ENCODE measurements around the gene ZSCAN9. TPM values are rescaled to one million over a fixed set of nuclear protein-coding genes. Genes with fewer than 3 reads are reported as not detected.

ZSCAN9 gene
- total RNA-seq, 1 experiment from 2014 or later: 13.7 TPM

- no peaks in the 10 kb centered on the region for H3K36me3 Mint-ChIP-seq (ENCODE audit: insufficient read depth, unreplicated experiment)
- no peaks in the 10 kb centered on the region for H3K9me3 Mint-ChIP-seq (ENCODE audit: unreplicated experiment)
- no peak for DNase-seq (ENCODE audit: unreplicated experiment)
- H3K4me3 Mint-ChIP-seq (ENCODE audit: unreplicated experiment): no peak overlapping the region
- BruUV-seq (replicated peaks): no TSS peak
- H3K27ac Mint-ChIP-seq (ENCODE audit: low read depth, unreplicated experiment): no peak overlapping the region
- POLR2A ChIA-PET: interaction anchor here (1.0 to 3.3 kb wide), 5 partner anchors 15 to 366 kb away, joined by 3 to 25 read pairs (median 6); partner anchors contain the start of gene ZKSCAN8
- H3K27me3 Mint-ChIP-seq (ENCODE audit: insufficient read depth, unreplicated experiment): no peaks in the 10 kb centered on the region
- H3K4me1 Mint-ChIP-seq (ENCODE audit: insufficient read depth, unreplicated experiment): peaks cover 9% of the 10 kb centered on the region
- CTCF ChIA-PET: interaction anchor here (2.1 kb wide), 1 partner anchor 136 kb away, joined by 5 read pairs; no protein-coding TSS in a partner anchor
- intact Hi-C loops (cut with micrococcal nuclease): no loop called here
- TF ChIP-seq CTCF (IDR thresholded peaks at IDR 0.05; ENCODE audit: unreplicated experiment): no peak
Observed at GRCh38 chr6:28220257-28221133, 4.6 kb upstream of the ZSCAN9 start.

- Mint-ChIP-seq H3K36me3 (ENCODE audit: insufficient read depth, unreplicated experiment) (peaks cover 23% of the 10 kb centered on the region), H3K27ac (ENCODE audit: low read depth, unreplicated experiment) (peak overlapping the region; percentile 97), H3K4me3 (ENCODE audit: unreplicated experiment) (peak overlapping the region; percentile 94), H3K9me3 (ENCODE audit: unreplicated experiment) (no peaks in the 10 kb centered on the region), H3K4me1 (ENCODE audit: insufficient read depth, unreplicated experiment) (peaks cover 14% of the 10 kb centered on the region), H3K27me3 (ENCODE audit: insufficient read depth, unreplicated experiment) (no peaks in the 10 kb centered on the region)
- ChIA-PET CTCF (interaction anchor here (0.7 to 1.0 kb wide), 3 partner anchors 43 to 131 kb away, joined by 3 to 5 read pairs (median 3); no protein-coding TSS in a partner anchor), POLR2A (interaction anchor here (0.5 to 3.7 kb wide), 15 partner anchors 11 to 751 kb away, joined by 3 to 36 read pairs (median 5); partner anchors contain the start of genes PGBD1, ZKSCAN4, ZKSCAN8 and ZNF184)
- intact Hi-C loops (cut with micrococcal nuclease): loop anchor here (1.0 to 2.0 kb wide), 5 partner anchors 28 to 159 kb away; partner anchors contain the start of genes ZKSCAN4, ZKSCAN8 and ZSCAN26
- TF ChIP-seq CTCF (IDR thresholded peaks at IDR 0.05; ENCODE audit: unreplicated experiment): no peak
- TSS peak; percentile 98 for BruUV-seq (replicated peaks)
- no peak for DNase-seq (ENCODE audit: unreplicated experiment)
Observed at GRCh38 chr6:28224131-28225055, 682 bp upstream of the ZSCAN9 start.

GRCh38 chr6:28226460-28226859 is 1.4 kb downstream of the ZSCAN9 start:
- H3K4me3 Mint-ChIP-seq (ENCODE audit: unreplicated experiment): peak overlapping the region; percentile 94
- intact Hi-C loops (cut with micrococcal nuclease): no loop called here

More at GRCh38 chr6:28226460-28226859, 1.4 kb downstream of the ZSCAN9 start:
- peaks cover 44% of the 10 kb centered on the region for H3K36me3 Mint-ChIP-seq (ENCODE audit: insufficient read depth, unreplicated experiment)
- DNase-seq (ENCODE audit: unreplicated experiment): no peak
- POLR2A ChIA-PET: interaction anchor here (0.7 to 3.7 kb wide), 12 partner anchors 13 to 405 kb away, joined by 3 to 36 read pairs (median 3); partner anchors contain the start of genes ZKSCAN4, ZKSCAN8 and ZSCAN26
- H3K4me1 Mint-ChIP-seq (ENCODE audit: insufficient read depth, unreplicated experiment): peaks cover 22% of the 10 kb centered on the region
- H3K9me3 Mint-ChIP-seq (ENCODE audit: unreplicated experiment): no peaks in the 10 kb centered on the region
- CTCF ChIA-PET: interaction anchor here (0.7 to 1.8 kb wide), 4 partner anchors 37 to 455 kb away, joined by 3 to 8 read pairs (median 3); no protein-coding TSS in a partner anchor
- H3K27ac Mint-ChIP-seq (ENCODE audit: low read depth, unreplicated experiment): no peak overlapping the region
- no peaks in the 10 kb centered on the region for H3K27me3 Mint-ChIP-seq (ENCODE audit: insufficient read depth, unreplicated experiment)
- no peak for TF ChIP-seq CTCF (IDR thresholded peaks at IDR 0.05; ENCODE audit: unreplicated experiment)
- BruUV-seq (replicated peaks): no TSS peak

Data from MCF 10A (cell line).